Astrocyte (in vitro differentiated cells and primary cell): Measurements from ENCODE around the gene CUL2. TPM values are rescaled to one million over a fixed set of nuclear protein-coding genes. Genes with fewer than 3 reads are reported as not detected.
"Not testable (repeated sequence)": the region's sequence is repeated elsewhere in the genome, so short reads cannot be mapped to it uniquely, and the experiment has no call there.

Experiments
- DNase-seq: peaks from one replicate; pipeline ENCODE4 v3.0.0-alpha.2; 2010; ENCODE audit warnings: low read depth
- FAIRE-seq: peaks from 2 replicates; lab custom pipeline; 2011; peaks lifted over from hg19 to GRCh38; lab: Jason Lieb, UNC
- H2AFZ ChIP-seq: 2 replicates; pipeline ENCODE4 v1.6.0; 2012; ENCODE audit warnings: low read depth, low read length, inconsistent platforms
- H3K27ac ChIP-seq: 2 replicates; pipeline ENCODE4 v1.5.1; 2011; ENCODE audit warnings: low read depth, low read length, inconsistent platforms
- H3K27me3 ChIP-seq: 2 replicates; pipeline ENCODE4 v1.6.0; 2011; ENCODE audit warnings: low read length, inconsistent platforms; ENCODE audit not compliant: insufficient read depth
- H3K36me3 ChIP-seq: 2 replicates; pipeline ENCODE4 v1.5.1; 2011; ENCODE audit warnings: low read length, inconsistent platforms; ENCODE audit not compliant: insufficient read depth
- H3K4me1 ChIP-seq: 2 replicates; pipeline ENCODE4 v1.5.1; 2011; ENCODE audit warnings: low read length, inconsistent platforms; ENCODE audit not compliant: insufficient read depth
- H3K4me2 ChIP-seq: 2 replicates; pipeline ENCODE4 v1.6.0; 2012; ENCODE audit warnings: low read length, inconsistent platforms
- H3K4me3 ChIP-seq: 2 replicates; pipeline ENCODE4 v1.5.1; 2011; ENCODE audit warnings: low read depth, mild to moderate bottlenecking, low read length, inconsistent platforms; ENCODE audit not compliant: insufficient read depth
- H3K79me2 ChIP-seq: 2 replicates; pipeline ENCODE4 v1.6.0; 2012; ENCODE audit warnings: mild to moderate bottlenecking, low read length, inconsistent platforms; ENCODE audit not compliant: insufficient read depth
- H3K9ac ChIP-seq: 2 replicates; pipeline ENCODE4 v1.6.0; 2012; ENCODE audit warnings: mild to moderate bottlenecking, low read length, inconsistent platforms
- H3K9me3 ChIP-seq: 2 replicates; pipeline ENCODE4 v1.5.1; 2012; ENCODE audit warnings: low read depth, mild to moderate bottlenecking, low read length, inconsistent platforms; ENCODE audit not compliant: insufficient read depth
- H4K20me1 ChIP-seq: 2 replicates; pipeline ENCODE4 v1.6.0; 2012; ENCODE audit warnings: low read length, inconsistent platforms; ENCODE audit not compliant: insufficient read depth
- H3K27ac Mint-ChIP-seq: one replicate; pipeline ENCODE4 v1.8.0; 2021; ENCODE audit warnings: mild to moderate bottlenecking, mixed read lengths; ENCODE audit not compliant: unreplicated experiment
- H3K27me3 Mint-ChIP-seq: one replicate; pipeline ENCODE4 v1.8.0; 2021; ENCODE audit warnings: low read depth, mixed read lengths; ENCODE audit not compliant: unreplicated experiment
- H3K36me3 Mint-ChIP-seq: one replicate; pipeline ENCODE4 v1.8.0; 2021; ENCODE audit warnings: low read depth, mixed read lengths; ENCODE audit not compliant: unreplicated experiment
- H3K4me1 Mint-ChIP-seq: one replicate; pipeline ENCODE4 v1.8.0; 2021; ENCODE audit warnings: low read depth, mixed read lengths; ENCODE audit not compliant: unreplicated experiment
- H3K4me3 Mint-ChIP-seq: one replicate; pipeline ENCODE4 v1.8.0; 2021; ENCODE audit warnings: mild to moderate bottlenecking, moderate library complexity, mixed read lengths; ENCODE audit not compliant: unreplicated experiment
- H3K9me3 Mint-ChIP-seq: one replicate; pipeline ENCODE4 v1.8.0; 2021; ENCODE audit warnings: mild to moderate bottlenecking, mixed read lengths; ENCODE audit not compliant: unreplicated experiment
- CTCF ChIP-seq: IDR thresholded peaks from 2 replicates; pipeline ENCODE4 v1.5.1; 2011; ENCODE audit warnings: low read depth, mild to moderate bottlenecking, inconsistent platforms, low read length, moderate library complexity; ENCODE audit not compliant: insufficient read depth
- EZH2 ChIP-seq: IDR thresholded peaks from 2 replicates; pipeline ENCODE4 v1.6.1; 2012; ENCODE audit warnings: mild to moderate bottlenecking, low read length, inconsistent platforms; ENCODE audit not compliant: insufficient read depth
- total RNA-seq: library from RNA; stranded (reverse); gene quantifications from 2 replicates; pipeline ENCODE4 v1.2.1, GENCODE V29; 2021

CUL2 gene
- total RNA-seq, 1 donor from 2014 or later: 48.0 TPM

GRCh38 chr10:34981844-34982243 is 108.3 kb downstream of the CUL2 start:
- TF ChIP-seq CTCF (no peak), EZH2 (no peak)
- H3K9ac ChIP-seq: no peak overlapping the region
- Mint-ChIP-seq H3K27me3 (peaks cover 2% of the 10 kb centered on the region), H3K36me3 (peaks cover 1% of the 10 kb centered on the region), H3K9me3 (peaks cover 20% of the 10 kb centered on the region), H3K27ac (no peak overlapping the region), H3K4me1 (peaks cover 2% of the 10 kb centered on the region), H3K4me3 (no peak overlapping the region)
- no peak overlapping the region for H3K4me2 ChIP-seq
- no peaks in the 10 kb centered on the region for H3K36me3 ChIP-seq
- H3K9me3 ChIP-seq: peaks cover 5% of the 10 kb centered on the region
- no peak for DNase-seq
- H3K27me3 ChIP-seq: peaks cover 2% of the 10 kb centered on the region
- H3K4me1 ChIP-seq: no peaks in the 10 kb centered on the region
- H2AFZ ChIP-seq: no peak overlapping the region
- H4K20me1 ChIP-seq: no peaks in the 10 kb centered on the region
- FAIRE-seq: no peak
- no peak overlapping the region for H3K27ac ChIP-seq
- no peaks in the 10 kb centered on the region for H3K79me2 ChIP-seq
- no peak overlapping the region for H3K4me3 ChIP-seq

GRCh38 chr10:34979938-34980337 is 110.2 kb downstream of the CUL2 start:
- H3K27me3 Mint-ChIP-seq: peaks cover 2% of the 10 kb centered on the region
- TF ChIP-seq CTCF (no peak), EZH2 (no peak)
- H3K36me3 ChIP-seq: no peaks in the 10 kb centered on the region
- no peaks in the 10 kb centered on the region for H4K20me1 ChIP-seq
- no peaks in the 10 kb centered on the region for H3K36me3 Mint-ChIP-seq
- DNase-seq: no peak
- peaks cover 15% of the 10 kb centered on the region for H3K9me3 Mint-ChIP-seq
- no peak overlapping the region for H3K4me3 ChIP-seq
- no peaks in the 10 kb centered on the region for H3K4me1 ChIP-seq
- H3K9ac ChIP-seq: no peak overlapping the region
- no peak overlapping the region for H3K27ac Mint-ChIP-seq
- no peaks in the 10 kb centered on the region for H3K9me3 ChIP-seq
- no peak overlapping the region for H2AFZ ChIP-seq
- no peaks in the 10 kb centered on the region for H3K79me2 ChIP-seq
- peaks cover 2% of the 10 kb centered on the region for H3K4me1 Mint-ChIP-seq
- H3K4me2 ChIP-seq: no peak overlapping the region
- FAIRE-seq: no peak
- no peak overlapping the region for H3K4me3 Mint-ChIP-seq
- peaks cover 2% of the 10 kb centered on the region for H3K27me3 ChIP-seq
- H3K27ac ChIP-seq: no peak overlapping the region

- H3K27ac Mint-ChIP-seq: no peak overlapping the region
- no peaks in the 10 kb centered on the region for H3K79me2 ChIP-seq
These were observed 112.1 kb downstream of the CUL2 start for GRCh38 chr10:34978080-34978479.

GRCh38 chr10:34976380-34976910 is 113.7 kb downstream of the CUL2 start:
- not testable (repeated sequence) for H3K27ac ChIP-seq, H2AFZ ChIP-seq, H3K36me3 Mint-ChIP-seq, DNase-seq, H3K27me3 ChIP-seq, H3K79me2 ChIP-seq, H4K20me1 ChIP-seq, H3K4me3 ChIP-seq, H3K4me2 ChIP-seq, H3K36me3 ChIP-seq, H3K9ac ChIP-seq, FAIRE-seq, H3K4me1 ChIP-seq, H3K4me1 Mint-ChIP-seq, H3K27me3 Mint-ChIP-seq, H3K27ac Mint-ChIP-seq, H3K4me3 Mint-ChIP-seq, H3K9me3 ChIP-seq
- peaks cover 19% of the 10 kb centered on the region for H3K9me3 Mint-ChIP-seq

More at GRCh38 chr10:34978080-34978479, 112.1 kb downstream of the CUL2 start:
- DNase-seq: no peak
- Histone ChIP-seq H3K4me2 (no peak overlapping the region), H2AFZ (no peak overlapping the region), H3K9ac (no peak overlapping the region), H3K27ac (no peak overlapping the region), H3K36me3 (no peaks in the 10 kb centered on the region), H3K4me3 (no peak overlapping the region), H4K20me1 (no peaks in the 10 kb centered on the region), H3K4me1 (no peaks in the 10 kb centered on the region), H3K27me3 (peaks cover 2% of the 10 kb centered on the region), H3K9me3 (no peaks in the 10 kb centered on the region)
- Mint-ChIP-seq H3K4me1 (peaks cover 2% of the 10 kb centered on the region), H3K4me3 (no peak overlapping the region), H3K9me3 (peaks cover 23% of the 10 kb centered on the region), H3K27me3 (peaks cover 5% of the 10 kb centered on the region), H3K36me3 (no peaks in the 10 kb centered on the region)
- FAIRE-seq: no peak
- TF ChIP-seq CTCF: no peak
- no peak for TF ChIP-seq EZH2
